OCI-LY3 (cell line): ENCODE results near the gene S1PR1.

ENCODE experiments used
- CTCF ChIP-seq: fragments of 200-600, 300-600 bp; sonication (generic); IDR thresholded peaks from 2 replicates; pipeline ENCODE4 v1.5.1; 2014; ENCODE audit warnings: antibody characterized with exemption, low read length, low read depth
- EZH2phosphoT487 ChIP-seq: fragments of 200-600 bp; shearing (Covaris generic); IDR thresholded peaks from 2 replicates; pipeline ENCODE4 v1.6.1; 2018; ENCODE audit warnings: antibody characterized with exemption, mixed run types, low read depth

- no peak for TF ChIP-seq CTCF
- no peak for TF ChIP-seq EZH2phosphoT487
Observed at GRCh38 chr1:101194746-101195145, 42.1 kb upstream of the S1PR1 start.
